WTC11 (cell line): ENCODE data around the gene CTNNA2. TPM values are rescaled to one million over a fixed set of nuclear protein-coding genes. Genes with fewer than 3 reads are reported as not detected.

Experiments
- ATAC-seq: fragments of 200-7000 bp; cut with Tn5 transposase; 2 replicates; pipeline ENCODE4 v1.10.0; 2021; ENCODE audit warnings: mild to moderate bottlenecking, moderate library complexity
- CTCF ChIA-PET: fragments of 300-600 bp; sonication (Branson Sonifier 250); formaldehyde crosslinking; loops from one replicate; lab custom pipeline; 2021; ENCODE audit warnings: antibody characterized with exemption; lab: Charles Lee
- POLR2A ChIA-PET: fragments of 350-600 bp; sonication (Branson Sonifier 250); formaldehyde crosslinking; loops from one replicate; lab custom pipeline; 2021; ENCODE audit warnings: antibody characterized with exemption; lab: Charles Lee
- DNase-seq: peaks from one replicate; pipeline ENCODE4 v3.0.0; 2021; ENCODE audit warnings: low spot score
- H3K27ac Mint-ChIP-seq: 2 replicates; pipeline ENCODE4 v1.8.0; 2021; ENCODE audit warnings: mixed read lengths
- H3K27me3 Mint-ChIP-seq: 2 replicates; pipeline ENCODE4 v1.8.0; 2021; ENCODE audit warnings: low read depth, mild to moderate bottlenecking, moderate library complexity, mixed read lengths
- H3K36me3 Mint-ChIP-seq: 2 replicates; pipeline ENCODE4 v1.8.0; 2021; ENCODE audit warnings: mixed read lengths
- H3K4me1 Mint-ChIP-seq: 2 replicates; pipeline ENCODE4 v1.8.0; 2022; ENCODE audit warnings: mixed read lengths
- H3K4me3 Mint-ChIP-seq: 2 replicates; pipeline ENCODE4 v1.8.0; 2021; ENCODE audit warnings: mild to moderate bottlenecking, moderate library complexity, mixed read lengths
- H3K9me3 Mint-ChIP-seq: 2 replicates; pipeline ENCODE4 v1.8.0; 2021; ENCODE audit warnings: mixed read lengths
- AFF4 ChIP-seq: sonication (generic); formaldehyde crosslinking; IDR thresholded peaks from 2 replicates; pipeline ENCODE4 v1.8.1; 2023; ENCODE audit warnings: mild to moderate bottlenecking, missing genetic modification reagents, borderline replicate concordance
- CREM ChIP-seq: sonication (generic); formaldehyde crosslinking; IDR thresholded peaks from 2 replicates; pipeline ENCODE4 v1.8.1; 2022; ENCODE audit warnings: mild to moderate bottlenecking, missing genetic modification reagents, moderate library complexity
- ESRRA ChIP-seq: sonication (generic); formaldehyde crosslinking; IDR thresholded peaks from 2 replicates; pipeline ENCODE4 v1.8.1; 2022; ENCODE audit warnings: mild to moderate bottlenecking, missing genetic modification reagents, borderline replicate concordance
- GABPB1 ChIP-seq: sonication (generic); formaldehyde crosslinking; IDR thresholded peaks from 2 replicates; pipeline ENCODE4 v1.8.1; 2023; ENCODE audit warnings: mild to moderate bottlenecking, missing genetic modification reagents
- HMGA2 ChIP-seq: fragments of 250-450 bp; sonication (Bioruptor Pico); IDR thresholded peaks from 2 replicates; pipeline ENCODE4 v1.4.0; 2021; ENCODE audit warnings: mild to moderate bottlenecking, moderate library complexity
- IRF2 ChIP-seq: sonication (generic); formaldehyde crosslinking; IDR thresholded peaks from 2 replicates; pipeline ENCODE4 v1.8.0; 2022; ENCODE audit warnings: low read depth, missing genetic modification reagents, borderline replicate concordance
- KAT7 ChIP-seq: sonication (generic); formaldehyde crosslinking; IDR thresholded peaks from 2 replicates; pipeline ENCODE4 v1.8.1; 2023; ENCODE audit warnings: missing genetic modification reagents, mild to moderate bottlenecking, borderline replicate concordance
- MYBL2 ChIP-seq: sonication (generic); formaldehyde crosslinking; IDR thresholded peaks from 2 replicates; pipeline ENCODE4 v1.8.1; 2023; ENCODE audit warnings: mild to moderate bottlenecking, moderate library complexity, missing genetic modification reagents
- NFE2L1 ChIP-seq: sonication (generic); formaldehyde crosslinking; IDR thresholded peaks from 2 replicates; pipeline ENCODE4 v1.8.1; 2023; ENCODE audit warnings: missing genetic modification reagents
- NFYB ChIP-seq: sonication (generic); formaldehyde crosslinking; conservative IDR thresholded peaks from 2 replicates; pipeline ENCODE4 v1.8.0; 2022; ENCODE audit warnings: low read depth, missing genetic modification reagents
- PRRX2 ChIP-seq: fragments of 250-450 bp; sonication (Bioruptor Pico); IDR thresholded peaks from 2 replicates; pipeline ENCODE4 v1.8.0; 2021; ENCODE audit warnings: mild to moderate bottlenecking
- RELA ChIP-seq: sonication (generic); formaldehyde crosslinking; IDR thresholded peaks from 2 replicates; pipeline ENCODE4 v1.8.1; 2022; ENCODE audit warnings: missing genetic modification reagents, mild to moderate bottlenecking, borderline replicate concordance
- SP1 ChIP-seq: sonication (generic); formaldehyde crosslinking; conservative IDR thresholded peaks from 2 replicates; pipeline ENCODE4 v1.8.1; 2022; ENCODE audit warnings: missing genetic modification reagents
- TEAD1 ChIP-seq: sonication (generic); formaldehyde crosslinking; IDR thresholded peaks from 2 replicates; pipeline ENCODE4 v1.8.0; 2022; ENCODE audit warnings: mild to moderate bottlenecking, missing genetic modification reagents
- ZMAT4 ChIP-seq: fragments of 250-450 bp; sonication (Bioruptor Pico); IDR thresholded peaks from 2 replicates; pipeline ENCODE4 v1.9.0; 2021; ENCODE audit warnings: mild to moderate bottlenecking
- ZNF138 ChIP-seq: sonication (generic); formaldehyde crosslinking; conservative IDR thresholded peaks from 2 replicates; pipeline ENCODE4 v1.8.1; 2022; ENCODE audit warnings: mild to moderate bottlenecking, moderate library complexity, missing genetic modification reagents
- ZNF396 ChIP-seq: fragments of 250-450 bp; sonication (Bioruptor Pico); IDR thresholded peaks from 2 replicates; pipeline ENCODE4 v1.8.0; 2021; ENCODE audit warnings: mild to moderate bottlenecking, moderate library complexity, borderline replicate concordance
- ZNF416 ChIP-seq: fragments of 250-450 bp; sonication (Bioruptor Pico); IDR thresholded peaks from 2 replicates; pipeline ENCODE4 v1.9.0; 2021; ENCODE audit warnings: mild to moderate bottlenecking, inconsistent platforms
- total RNA-seq: library from RNA; stranded (reverse); gene quantifications from 3 replicates; pipeline ENCODE4 v1.2.3, GENCODE V29; 2021
- TF ChIP-seq, protein P1 (sequence below): fragments of 250-450 bp; sonication (Bioruptor Pico); IDR thresholded peaks from 2 replicates; pipeline ENCODE4 v1.9.0; 2021; ENCODE audit warnings: mild to moderate bottlenecking
- TF ChIP-seq, protein P2 (sequence below): sonication (generic); formaldehyde crosslinking; IDR thresholded peaks from 2 replicates; pipeline ENCODE4 v1.8.0; 2022; ENCODE audit warnings: mild to moderate bottlenecking, missing genetic modification reagents
- TF ChIP-seq, protein P3 (sequence below): sonication (generic); formaldehyde crosslinking; IDR thresholded peaks from 2 replicates; pipeline ENCODE4 v1.8.1; 2023; ENCODE audit warnings: mild to moderate bottlenecking, missing genetic modification reagents
- TF ChIP-seq, protein P4 (sequence below): sonication (generic); formaldehyde crosslinking; IDR thresholded peaks from 2 replicates; pipeline ENCODE4 v1.8.1; 2022; ENCODE audit warnings: missing genetic modification reagents, borderline replicate concordance
- TF ChIP-seq, protein P5 (sequence below): sonication (generic); formaldehyde crosslinking; IDR thresholded peaks from 2 replicates; pipeline ENCODE4 v1.8.1; 2022; ENCODE audit warnings: low read depth, mild to moderate bottlenecking, moderate library complexity, missing genetic modification reagents, borderline replicate concordance

Gene CTNNA2
- total RNA-seq, 1 experiment from 2014 or later, result 3.8 TPM

GRCh38 chr2:80132281-80132680 is 619.4 kb downstream of the CTNNA2 start (continued):
- TF ChIP-seq ZNF396 (CRISPR knock-in tag) (no peak), ZMAT4 (CRISPR knock-in tag) (no peak), SP1 (CRISPR knock-in tag) (no peak)

DNA sequence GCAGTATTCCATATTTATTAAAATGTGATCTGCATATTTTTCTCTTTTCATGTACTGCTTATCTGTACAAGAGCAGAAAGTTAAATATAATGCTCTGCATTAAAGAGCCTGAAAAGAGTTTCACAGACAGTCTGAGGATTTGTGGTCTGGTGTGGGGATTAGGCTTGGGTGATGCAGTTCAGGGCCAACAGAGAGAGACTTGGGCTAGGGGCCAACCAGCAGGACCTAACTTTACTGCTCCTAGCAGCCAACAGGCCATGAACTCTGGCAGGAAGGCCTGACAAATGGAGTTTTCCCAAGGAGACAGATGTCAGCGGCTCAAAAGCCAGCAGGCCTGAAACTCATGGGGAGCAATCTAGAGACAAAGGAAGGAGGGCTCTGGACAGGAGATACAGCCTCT is 622.1 kb downstream of the CTNNA2 start:
- no peak for TF ChIP-seq GABPB1 (CRISPR knock-in tag)
- TF ChIP-seq KAT7 (CRISPR knock-in tag), result no peak
- TF ChIP-seq, protein P1, sequence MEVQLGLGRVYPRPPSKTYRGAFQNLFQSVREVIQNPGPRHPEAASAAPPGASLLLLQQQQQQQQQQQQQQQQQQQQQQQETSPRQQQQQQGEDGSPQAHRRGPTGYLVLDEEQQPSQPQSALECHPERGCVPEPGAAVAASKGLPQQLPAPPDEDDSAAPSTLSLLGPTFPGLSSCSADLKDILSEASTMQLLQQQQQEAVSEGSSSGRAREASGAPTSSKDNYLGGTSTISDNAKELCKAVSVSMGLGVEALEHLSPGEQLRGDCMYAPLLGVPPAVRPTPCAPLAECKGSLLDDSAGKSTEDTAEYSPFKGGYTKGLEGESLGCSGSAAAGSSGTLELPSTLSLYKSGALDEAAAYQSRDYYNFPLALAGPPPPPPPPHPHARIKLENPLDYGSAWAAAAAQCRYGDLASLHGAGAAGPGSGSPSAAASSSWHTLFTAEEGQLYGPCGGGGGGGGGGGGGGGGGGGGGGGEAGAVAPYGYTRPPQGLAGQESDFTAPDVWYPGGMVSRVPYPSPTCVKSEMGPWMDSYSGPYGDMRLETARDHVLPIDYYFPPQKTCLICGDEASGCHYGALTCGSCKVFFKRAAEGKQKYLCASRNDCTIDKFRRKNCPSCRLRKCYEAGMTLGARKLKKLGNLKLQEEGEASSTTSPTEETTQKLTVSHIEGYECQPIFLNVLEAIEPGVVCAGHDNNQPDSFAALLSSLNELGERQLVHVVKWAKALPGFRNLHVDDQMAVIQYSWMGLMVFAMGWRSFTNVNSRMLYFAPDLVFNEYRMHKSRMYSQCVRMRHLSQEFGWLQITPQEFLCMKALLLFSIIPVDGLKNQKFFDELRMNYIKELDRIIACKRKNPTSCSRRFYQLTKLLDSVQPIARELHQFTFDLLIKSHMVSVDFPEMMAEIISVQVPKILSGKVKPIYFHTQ (CRISPR knock-in tag), result no peak
- no peak for TF ChIP-seq HMGA2
- TF ChIP-seq CREM (CRISPR knock-in tag), result no peak
- no peak for TF ChIP-seq MYBL2 (CRISPR knock-in tag)
- TF ChIP-seq ZNF396 (CRISPR knock-in tag), result no peak
- TF ChIP-seq NFE2L1 (CRISPR knock-in tag), result no peak
- TF ChIP-seq RELA (CRISPR knock-in tag), result no peak
- TF ChIP-seq, protein P2, sequence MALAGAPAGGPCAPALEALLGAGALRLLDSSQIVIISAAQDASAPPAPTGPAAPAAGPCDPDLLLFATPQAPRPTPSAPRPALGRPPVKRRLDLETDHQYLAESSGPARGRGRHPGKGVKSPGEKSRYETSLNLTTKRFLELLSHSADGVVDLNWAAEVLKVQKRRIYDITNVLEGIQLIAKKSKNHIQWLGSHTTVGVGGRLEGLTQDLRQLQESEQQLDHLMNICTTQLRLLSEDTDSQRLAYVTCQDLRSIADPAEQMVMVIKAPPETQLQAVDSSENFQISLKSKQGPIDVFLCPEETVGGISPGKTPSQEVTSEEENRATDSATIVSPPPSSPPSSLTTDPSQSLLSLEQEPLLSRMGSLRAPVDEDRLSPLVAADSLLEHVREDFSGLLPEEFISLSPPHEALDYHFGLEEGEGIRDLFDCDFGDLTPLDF (CRISPR knock-in tag), result no peak
- TF ChIP-seq PRRX2 (CRISPR knock-in tag), result no peak
- TF ChIP-seq, protein P3, sequence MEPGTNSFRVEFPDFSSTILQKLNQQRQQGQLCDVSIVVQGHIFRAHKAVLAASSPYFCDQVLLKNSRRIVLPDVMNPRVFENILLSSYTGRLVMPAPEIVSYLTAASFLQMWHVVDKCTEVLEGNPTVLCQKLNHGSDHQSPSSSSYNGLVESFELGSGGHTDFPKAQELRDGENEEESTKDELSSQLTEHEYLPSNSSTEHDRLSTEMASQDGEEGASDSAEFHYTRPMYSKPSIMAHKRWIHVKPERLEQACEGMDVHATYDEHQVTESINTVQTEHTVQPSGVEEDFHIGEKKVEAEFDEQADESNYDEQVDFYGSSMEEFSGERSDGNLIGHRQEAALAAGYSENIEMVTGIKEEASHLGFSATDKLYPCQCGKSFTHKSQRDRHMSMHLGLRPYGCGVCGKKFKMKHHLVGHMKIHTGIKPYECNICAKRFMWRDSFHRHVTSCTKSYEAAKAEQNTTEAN (CRISPR knock-in tag), result no peak
- no peak for TF ChIP-seq NFYB (CRISPR knock-in tag)
- no peak for TF ChIP-seq ESRRA (CRISPR knock-in tag)
- TF ChIP-seq TEAD1 (CRISPR knock-in tag), result no peak
- no peak for TF ChIP-seq SP1 (CRISPR knock-in tag)
- no peak for TF ChIP-seq IRF2
- ChIA-PET POLR2A (no interaction called here), CTCF (no interaction called here)
- H3K9me3 Mint-ChIP-seq, result peaks cover 14% of the 10 kb centered on the region
- ATAC-seq (no peak), DNase-seq (no peak)
- no peak overlapping the region for H3K27ac Mint-ChIP-seq
- H3K4me1 Mint-ChIP-seq, result peaks cover 28% of the 10 kb centered on the region
- no peaks in the 10 kb centered on the region for H3K27me3 Mint-ChIP-seq
- H3K36me3 Mint-ChIP-seq, result peaks cover 5% of the 10 kb centered on the region; the same call in 1 of the 2 replicates
- H3K4me3 Mint-ChIP-seq, result no peak overlapping the region

DNA sequence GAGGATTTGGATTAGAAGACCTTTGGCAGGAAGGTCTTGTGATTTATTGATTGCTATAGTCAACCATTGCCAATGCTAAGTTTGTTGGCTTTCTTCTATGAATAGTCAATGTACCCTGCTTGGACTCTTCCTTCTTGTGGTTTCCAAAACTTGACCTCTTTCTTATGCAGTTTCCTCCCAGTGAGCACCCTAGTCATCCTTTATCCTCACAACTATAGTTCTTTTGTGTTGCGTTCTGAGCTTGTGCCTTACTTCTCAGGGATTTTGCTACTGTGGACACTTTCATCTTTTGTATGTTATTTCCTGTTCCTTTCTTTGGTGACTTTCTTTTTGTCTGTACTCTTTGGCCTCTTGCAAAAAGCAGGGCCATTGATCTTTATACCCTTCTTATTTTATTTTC is 623.5 kb downstream of the CTNNA2 start:
- no peaks in the 10 kb centered on the region; the same call in 1 of the 2 replicates for H3K27me3 Mint-ChIP-seq
- peak; percentile 67 for ATAC-seq
- H3K4me3 Mint-ChIP-seq, result no peak overlapping the region
- peaks cover 14% of the 10 kb centered on the region for H3K9me3 Mint-ChIP-seq
- DNase-seq, result no peak
- H3K36me3 Mint-ChIP-seq, result peaks cover 5% of the 10 kb centered on the region; the same call in 1 of the 2 replicates
- POLR2A ChIA-PET, result no interaction called here
- CTCF ChIA-PET, result no interaction called here
- H3K27ac Mint-ChIP-seq, result no peak overlapping the region
- H3K4me1 Mint-ChIP-seq, result peaks cover 28% of the 10 kb centered on the region
- TF ChIP-seq ZNF416 (CRISPR knock-in tag) (no peak), ZNF138 (no peak), AFF4 (CRISPR knock-in tag) (no peak)
- TF ChIP-seq, protein P4, sequence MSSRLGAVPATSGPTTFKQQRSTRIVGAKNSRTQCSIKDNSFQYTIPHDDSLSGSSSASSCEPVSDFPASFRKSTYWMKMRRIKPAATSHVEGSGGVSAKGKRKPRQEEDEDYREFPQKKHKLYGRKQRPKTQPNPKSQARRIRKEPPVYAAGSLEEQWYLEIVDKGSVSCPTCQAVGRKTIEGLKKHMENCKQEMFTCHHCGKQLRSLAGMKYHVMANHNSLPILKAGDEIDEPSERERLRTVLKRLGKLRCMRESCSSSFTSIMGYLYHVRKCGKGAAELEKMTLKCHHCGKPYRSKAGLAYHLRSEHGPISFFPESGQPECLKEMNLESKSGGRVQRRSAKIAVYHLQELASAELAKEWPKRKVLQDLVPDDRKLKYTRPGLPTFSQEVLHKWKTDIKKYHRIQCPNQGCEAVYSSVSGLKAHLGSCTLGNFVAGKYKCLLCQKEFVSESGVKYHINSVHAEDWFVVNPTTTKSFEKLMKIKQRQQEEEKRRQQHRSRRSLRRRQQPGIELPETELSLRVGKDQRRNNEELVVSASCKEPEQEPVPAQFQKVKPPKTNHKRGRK, result no peak
- TF ChIP-seq, protein P5, sequence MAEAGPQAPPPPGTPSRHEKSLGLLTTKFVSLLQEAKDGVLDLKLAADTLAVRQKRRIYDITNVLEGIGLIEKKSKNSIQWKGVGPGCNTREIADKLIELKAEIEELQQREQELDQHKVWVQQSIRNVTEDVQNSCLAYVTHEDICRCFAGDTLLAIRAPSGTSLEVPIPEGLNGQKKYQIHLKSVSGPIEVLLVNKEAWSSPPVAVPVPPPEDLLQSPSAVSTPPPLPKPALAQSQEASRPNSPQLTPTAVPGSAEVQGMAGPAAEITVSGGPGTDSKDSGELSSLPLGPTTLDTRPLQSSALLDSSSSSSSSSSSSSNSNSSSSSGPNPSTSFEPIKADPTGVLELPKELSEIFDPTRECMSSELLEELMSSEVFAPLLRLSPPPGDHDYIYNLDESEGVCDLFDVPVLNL (CRISPR knock-in tag), result no peak
